Testis (tissue), 2 donors: ENCODE measurements around the gene PTCH2.

Experiments used
- POLR2A ChIP-seq: fragments of 450-650 bp; IDR thresholded peaks from one replicate; pipeline ENCODE4 v1.6.1; 2017; ENCODE audit warnings: antibody characterized with exemption, mild to moderate bottlenecking, moderate library complexity
- TF ChIP-seq, protein P1 (sequence below), 3 experiments: fragments of 450-650 bp in 2 of 3; fragments of 200-600 bp in 1 of 3; sonication (generic) in 1 of 3; IDR thresholded peaks; one replicate each; pipeline ENCODE4 v1.5.1; 2016 to 2019; ENCODE audit warnings: antibody characterized with exemption in 3 of 3, mild to moderate bottlenecking in 2 of 3, moderate library complexity in 1 of 3

DNA sequence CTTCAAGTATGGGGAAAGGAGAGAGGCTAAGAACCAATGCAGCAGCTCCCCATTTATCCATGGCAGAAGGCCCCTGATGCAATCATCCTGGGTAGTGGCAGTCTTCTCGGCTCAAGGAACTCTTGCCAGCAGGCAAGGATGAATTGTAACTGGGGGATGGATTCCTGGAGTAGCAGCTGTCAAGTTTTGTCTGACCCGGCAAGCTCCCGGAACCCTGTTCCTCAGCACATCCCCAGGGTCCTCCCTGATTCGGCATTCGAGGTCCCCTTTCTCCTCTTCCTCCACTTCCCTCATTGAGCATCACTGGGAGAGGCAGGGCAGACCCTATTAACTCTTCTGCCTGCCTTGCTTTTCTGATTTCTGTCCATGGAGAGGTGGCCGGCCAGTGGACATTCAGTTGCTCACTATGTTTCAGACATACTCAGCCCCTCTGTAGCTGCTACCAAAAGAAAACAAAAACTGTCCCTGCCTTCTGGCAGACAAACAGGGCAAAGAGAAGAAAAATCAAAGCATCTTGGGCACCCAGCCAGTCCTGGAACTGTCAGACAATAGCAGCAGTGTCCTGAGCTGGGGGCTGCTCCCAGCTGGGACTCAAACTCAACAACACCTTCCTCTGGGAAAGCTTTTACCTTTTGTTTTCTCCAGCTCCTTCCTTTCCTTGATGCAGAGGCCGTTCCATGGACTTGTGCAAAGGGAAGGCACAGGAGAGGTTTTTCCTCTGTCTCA is 5.6 kb upstream of the PTCH2 start:
- TF ChIP-seq, protein P1, sequence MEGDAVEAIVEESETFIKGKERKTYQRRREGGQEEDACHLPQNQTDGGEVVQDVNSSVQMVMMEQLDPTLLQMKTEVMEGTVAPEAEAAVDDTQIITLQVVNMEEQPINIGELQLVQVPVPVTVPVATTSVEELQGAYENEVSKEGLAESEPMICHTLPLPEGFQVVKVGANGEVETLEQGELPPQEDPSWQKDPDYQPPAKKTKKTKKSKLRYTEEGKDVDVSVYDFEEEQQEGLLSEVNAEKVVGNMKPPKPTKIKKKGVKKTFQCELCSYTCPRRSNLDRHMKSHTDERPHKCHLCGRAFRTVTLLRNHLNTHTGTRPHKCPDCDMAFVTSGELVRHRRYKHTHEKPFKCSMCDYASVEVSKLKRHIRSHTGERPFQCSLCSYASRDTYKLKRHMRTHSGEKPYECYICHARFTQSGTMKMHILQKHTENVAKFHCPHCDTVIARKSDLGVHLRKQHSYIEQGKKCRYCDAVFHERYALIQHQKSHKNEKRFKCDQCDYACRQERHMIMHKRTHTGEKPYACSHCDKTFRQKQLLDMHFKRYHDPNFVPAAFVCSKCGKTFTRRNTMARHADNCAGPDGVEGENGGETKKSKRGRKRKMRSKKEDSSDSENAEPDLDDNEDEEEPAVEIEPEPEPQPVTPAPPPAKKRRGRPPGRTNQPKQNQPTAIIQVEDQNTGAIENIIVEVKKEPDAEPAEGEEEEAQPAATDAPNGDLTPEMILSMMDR (IDR thresholded peaks at IDR 0.05): no peak
- TF ChIP-seq POLR2A: no peak
